NCI-H460 (cell line): ENCODE measurements around the gene MRPL4. TPM values are rescaled to one million over a fixed set of nuclear protein-coding genes. Genes with fewer than 3 reads are reported as not detected.
"Not testable (repeated sequence)": the region's sequence is repeated elsewhere in the genome, so short reads cannot be mapped to it uniquely, and the experiment has no call there.

Experiments
- DNase-seq: peaks from one replicate; pipeline ENCODE4 v3.0.0-alpha.2; 2016; ENCODE audit warnings: low read depth; ENCODE audit errors: extremely low read depth
- total RNA-seq: library from RNA; depleted of rRNA; stranded (reverse); fragments of >200 nt; shearing (Covaris generic); gene quantifications from 2 replicates; pipeline ENCODE4 v1.2.3, GENCODE V29; 2014

MRPL4 gene
- total RNA-seq, 1 experiment from 2014 or later: 73.9 TPM

DNA sequence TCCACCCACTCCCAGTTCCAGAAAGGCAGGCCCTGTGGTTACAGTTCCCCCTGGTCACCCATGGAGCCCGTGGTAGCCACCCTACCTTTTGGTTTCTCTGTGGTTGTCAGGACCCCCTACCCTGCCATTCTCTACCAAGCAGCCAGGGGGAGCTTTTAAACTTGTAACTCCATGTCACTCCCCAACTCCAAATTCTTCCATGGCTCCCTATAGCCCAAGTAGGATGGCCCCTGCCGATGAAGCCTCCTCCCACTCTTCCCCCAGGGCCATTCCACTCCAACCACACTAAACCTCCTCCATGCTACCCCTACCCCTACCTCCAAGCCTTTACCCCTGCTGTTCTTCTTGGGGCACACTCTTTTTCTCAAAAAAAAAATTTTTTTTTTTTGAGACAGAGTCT, 23.1 kb upstream of the MRPL4 start:
- no peak for DNase-seq

DNA sequence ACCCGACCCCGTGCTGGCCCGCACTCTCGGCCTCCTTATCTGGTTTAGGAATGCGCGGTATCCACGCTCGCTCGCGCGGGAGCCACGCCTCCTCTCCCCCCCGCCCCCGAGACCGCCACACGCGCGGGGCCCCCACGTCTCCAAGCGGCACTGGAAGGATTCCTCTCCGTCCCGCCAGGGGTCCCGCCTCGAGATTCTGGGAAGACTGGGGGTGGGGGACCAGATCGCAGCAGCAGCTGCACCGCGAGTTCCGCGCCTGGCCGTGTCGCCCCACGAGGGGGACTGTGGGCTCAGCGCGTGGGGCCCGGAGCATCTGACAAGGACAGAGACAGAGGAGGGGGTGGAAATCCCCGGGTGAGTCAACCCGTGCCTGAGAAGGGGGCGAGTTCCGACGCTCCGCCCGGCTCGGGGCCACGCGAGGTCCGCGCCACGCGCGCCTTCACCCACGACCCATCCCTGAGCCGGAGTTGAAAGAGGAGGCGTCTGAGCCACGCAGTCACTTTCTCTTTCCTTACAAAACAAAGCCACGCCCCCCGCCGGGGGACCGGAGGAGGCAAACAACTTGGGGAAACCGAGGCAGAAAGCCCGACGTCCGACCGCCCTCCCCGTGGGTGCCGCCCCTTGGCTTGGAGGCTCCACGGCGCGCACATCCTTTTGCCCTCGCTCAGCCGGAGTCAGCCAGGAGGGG, 21.7 kb upstream of the MRPL4 start:
- DNase-seq: no peak

DNA sequence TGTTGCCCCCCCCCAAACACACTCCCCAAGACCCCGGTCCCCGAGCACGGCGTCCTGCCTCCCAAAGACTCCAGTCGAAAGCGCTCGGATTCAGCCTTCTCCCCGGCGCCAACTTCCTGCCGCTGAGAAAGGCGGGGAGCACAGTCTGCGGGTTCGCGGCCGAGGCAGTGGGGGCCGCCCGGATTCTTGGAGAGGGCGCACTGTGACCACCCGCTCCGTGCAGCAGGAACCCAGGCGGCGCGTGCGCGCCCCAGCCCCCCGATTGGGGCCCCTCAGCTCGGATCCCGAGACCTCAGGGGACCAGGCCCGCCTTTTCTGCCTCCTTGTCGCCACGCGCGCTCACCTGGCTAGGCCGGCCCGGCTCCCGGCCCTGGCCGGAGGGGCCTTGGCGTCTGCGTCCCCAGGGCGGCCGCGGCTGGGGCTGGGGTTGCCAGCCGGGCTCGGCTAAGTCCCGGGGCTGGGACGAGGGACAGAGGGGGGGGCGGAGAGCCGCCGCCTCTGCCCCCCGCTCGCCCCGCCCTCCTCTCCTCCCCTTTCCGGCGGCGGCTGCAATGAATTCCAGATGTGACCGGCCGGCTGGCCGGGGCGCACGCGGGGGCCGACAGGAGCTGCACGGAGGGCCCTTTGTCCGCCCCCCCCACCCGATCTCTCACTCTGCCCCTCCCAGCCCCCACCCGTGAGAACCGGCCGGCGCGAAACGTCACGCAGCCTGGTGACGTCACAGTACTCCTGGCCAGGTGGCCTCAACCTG, 21.0 kb upstream of the MRPL4 start, which contains the start of gene S1PR2:
Gene S1PR2, minus strand, starts transcription at position 471 of the 751 bp plus-strand sequence. CDS start 6,426 bp downstream, outside the sequence.
- DNase-seq: peak; percentile 53

DNA sequence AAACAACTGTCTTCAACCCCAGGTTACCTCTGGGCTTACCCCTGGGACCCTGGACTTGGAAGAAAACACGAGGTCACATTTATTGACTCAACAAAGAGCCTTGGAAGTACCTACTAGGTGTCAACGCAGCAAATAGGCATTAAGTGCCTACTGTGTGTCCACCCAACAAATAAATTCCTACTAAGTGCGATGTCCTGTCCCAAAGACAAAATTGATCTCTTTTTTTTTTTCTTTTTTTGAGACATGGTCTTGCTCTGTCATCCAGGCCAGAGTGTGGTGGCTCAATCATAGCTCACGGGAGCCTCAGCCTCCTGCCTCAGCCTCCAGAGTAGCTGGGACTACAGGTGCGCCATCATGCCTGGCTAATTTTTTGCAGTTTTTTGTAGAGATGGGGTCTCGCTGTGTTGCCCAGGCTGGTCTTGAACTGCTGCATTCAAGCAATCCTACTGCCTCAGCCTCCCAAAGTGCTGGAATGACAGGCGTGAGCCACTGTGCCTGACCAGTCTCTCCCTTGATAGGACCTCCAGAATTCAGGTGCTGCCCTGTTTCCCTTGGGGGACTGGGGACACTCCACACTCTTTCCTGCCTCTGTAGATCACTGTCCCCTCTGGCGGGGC, 20.3 kb upstream of the MRPL4 start:
- no peak for DNase-seq

DNA sequence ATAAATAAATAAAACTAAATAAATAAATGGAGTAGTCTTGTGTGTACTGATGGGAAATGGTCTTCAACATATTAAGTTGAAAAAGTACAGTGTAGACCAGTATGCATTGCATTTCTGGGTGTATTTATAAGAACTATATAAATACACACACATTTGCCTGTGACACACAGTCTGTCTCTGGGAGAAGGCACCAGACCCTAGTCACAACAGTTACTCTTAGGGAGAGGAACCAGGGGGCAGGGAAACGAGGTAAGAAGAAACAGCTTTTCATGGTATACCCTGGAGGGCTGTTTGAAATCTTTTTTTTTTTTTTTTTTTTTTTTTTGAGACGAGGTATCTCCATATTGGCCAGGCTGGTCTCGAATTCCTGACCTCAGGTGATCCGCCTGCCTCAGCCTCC, 18.1 kb upstream of the MRPL4 start:
- no peak for DNase-seq

DNA sequence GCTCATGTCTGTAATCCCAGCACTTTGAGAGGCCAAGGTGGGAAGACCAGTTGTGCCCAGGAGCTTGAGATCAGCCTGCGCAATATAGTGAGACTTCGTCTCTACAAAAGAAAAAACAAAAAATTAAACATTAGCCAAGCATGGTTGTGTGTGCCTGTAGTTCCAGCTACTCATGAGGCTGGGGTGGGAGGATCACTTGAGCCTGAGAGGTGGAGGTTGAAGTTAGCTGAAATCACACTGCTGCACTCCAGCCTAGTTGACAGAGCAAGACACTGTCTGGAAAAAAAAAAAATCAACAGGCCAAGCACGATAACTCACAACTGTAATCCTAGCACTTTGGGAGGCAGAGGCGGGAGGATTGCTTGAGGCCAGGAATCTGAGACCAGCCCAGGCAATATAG, 17.0 kb upstream of the MRPL4 start:
- no peak for DNase-seq

DNA sequence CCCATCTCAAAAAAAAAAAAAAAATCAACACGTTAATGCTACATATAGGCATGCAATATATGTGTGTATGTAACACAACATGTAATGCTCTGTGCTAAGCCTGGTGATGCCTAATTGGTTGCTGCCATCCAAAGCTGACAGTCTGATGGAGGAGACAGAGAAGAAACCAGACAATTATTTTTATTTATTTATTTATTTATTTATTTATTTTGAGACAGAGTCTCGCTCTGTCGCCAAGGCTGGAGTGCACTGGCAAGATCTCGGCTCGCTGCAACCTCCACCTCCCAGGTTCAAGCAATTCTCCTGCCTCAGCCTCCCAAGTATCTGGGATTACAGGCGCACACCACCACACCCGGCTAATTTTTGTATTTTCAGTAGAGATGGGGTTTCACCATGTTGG, 16.6 kb upstream of the MRPL4 start:
- DNase-seq: not testable (repeated sequence)

DNA sequence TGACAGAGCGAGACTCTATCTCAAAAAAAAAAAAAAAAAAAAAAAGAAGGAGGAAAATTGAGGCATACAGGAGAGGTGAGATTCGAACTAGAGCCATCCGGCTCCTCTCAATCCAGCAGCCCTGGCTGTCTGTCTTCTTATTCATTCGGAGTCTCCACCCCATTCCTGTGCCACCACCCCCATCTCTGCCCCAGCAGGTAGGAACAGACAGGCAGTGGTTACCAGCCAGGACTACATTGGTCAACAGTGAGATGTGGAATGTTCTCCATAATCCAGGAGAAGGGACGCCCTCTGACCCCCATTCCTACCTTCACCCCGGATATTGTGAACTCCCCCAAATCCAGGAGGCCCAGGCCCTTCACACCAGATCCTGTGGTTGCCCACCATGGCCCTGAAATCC, 14.3 kb upstream of the MRPL4 start:
- no peak for DNase-seq

DNA sequence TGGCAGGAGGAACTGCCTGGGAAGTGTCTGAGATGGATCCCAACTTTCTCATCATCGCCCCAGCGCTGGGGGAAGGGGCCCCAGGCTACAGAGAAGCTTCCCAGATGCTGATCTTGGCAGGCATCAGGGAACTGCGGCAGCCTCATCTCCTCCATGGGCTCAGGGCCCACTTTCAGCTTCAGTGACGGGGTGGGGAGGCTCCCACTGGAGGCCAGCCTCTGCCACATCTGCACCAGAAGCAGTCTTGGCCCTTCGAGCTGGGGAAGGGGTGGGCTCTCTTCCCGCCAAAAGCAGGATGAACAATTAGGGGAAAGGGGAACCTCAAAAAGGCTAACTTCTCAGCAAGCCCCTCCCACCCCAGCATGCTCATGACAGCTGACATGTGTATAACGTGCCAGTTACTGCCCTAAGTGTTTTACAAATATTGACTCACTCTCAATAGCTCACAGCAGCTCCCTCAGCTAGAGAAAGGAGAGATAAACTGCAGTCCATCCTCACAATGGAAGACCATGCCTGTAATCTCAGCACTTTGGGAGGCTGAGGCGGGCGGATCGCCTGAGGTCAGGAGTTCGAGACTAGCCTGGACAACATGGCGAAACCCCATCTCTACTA, 13.7 kb upstream of the MRPL4 start:
- no peak for DNase-seq

DNA sequence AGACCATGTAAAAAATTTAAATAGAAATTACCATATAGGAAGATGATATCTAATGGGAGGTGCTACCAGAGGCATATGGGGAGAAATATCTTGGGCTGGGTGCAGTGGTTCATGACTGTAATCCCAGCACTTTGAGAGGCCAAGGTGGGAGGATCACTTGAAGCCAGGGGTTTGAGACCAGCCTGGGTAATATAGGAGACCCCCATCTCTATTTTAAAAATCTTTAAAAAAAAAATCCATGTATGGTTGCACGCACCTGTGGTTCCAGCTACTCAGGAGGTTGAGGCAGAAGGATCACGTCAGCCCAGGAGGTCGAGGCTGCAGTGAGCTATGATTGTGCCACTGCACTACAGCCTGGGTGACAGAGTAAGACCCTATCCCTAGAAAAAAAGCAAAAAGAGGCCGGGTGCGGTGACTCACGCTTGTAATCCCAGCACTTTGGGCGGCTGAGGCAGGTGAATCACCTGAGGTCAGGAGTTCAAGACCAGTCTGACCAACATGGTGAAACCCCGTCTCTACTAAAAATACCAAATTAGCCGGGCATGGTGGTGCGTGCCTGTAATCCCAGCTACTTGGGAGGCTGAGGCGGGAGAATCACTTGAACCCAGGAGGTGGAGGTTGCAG, 10.1 kb upstream of the MRPL4 start:
- not testable (repeated sequence) for DNase-seq

DNA sequence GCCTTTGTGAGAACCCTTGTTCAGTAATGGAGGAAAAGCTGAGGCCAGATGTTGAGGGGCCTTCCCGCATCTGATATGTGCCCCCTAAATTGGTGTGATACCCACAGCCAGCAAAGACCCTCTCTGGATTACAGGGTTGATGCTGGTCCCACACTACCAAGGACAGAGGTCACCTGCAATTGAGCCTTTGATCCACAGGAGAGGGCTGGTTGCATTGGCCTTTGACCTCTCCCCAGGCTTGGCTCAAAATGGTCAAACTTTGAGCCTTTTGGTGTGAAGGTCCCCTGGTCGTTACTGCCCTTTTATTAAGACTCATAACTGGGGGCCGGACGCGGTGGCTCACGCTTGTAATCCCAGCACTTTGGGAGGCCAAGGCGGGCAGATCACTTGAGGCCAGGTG, 8.4 kb upstream of the MRPL4 start:
- DNase-seq: no peak

DNA sequence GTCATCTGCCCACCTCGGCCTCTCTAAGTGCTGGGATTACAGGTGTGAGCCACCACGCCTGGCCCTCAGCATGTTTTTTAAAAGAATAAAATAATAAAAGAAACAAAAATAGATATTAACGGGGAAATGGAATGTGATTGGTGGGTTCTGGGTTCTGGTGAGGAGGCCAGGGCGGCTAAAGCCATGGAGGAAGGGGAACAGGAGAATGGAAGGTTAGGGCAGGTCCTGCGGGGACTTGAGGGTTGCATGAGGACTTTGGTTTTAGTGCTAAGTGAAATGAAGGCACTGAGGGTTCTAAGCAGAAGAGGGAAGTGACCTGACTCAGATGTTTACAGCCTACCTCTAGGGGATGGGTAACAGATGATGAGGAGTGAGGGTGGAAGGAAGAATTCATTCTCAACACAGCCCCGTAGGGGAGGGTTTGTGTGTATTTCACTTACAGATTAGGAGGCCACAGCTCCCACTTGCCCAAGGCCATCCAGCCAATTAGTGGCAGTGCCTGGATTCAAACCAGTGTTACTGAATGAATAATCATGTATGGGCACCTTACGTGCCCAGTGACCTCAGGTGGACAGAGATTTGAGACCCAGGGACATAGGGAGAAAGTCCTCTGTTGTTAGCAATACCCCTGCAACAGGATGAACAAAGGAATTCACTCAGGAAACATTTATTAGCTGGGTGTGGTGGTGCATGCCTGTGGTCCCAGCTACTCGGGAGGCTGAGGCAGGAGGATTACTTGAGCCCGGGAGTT, 6.7 kb upstream of the MRPL4 start:
- DNase-seq: no peak

DNA sequence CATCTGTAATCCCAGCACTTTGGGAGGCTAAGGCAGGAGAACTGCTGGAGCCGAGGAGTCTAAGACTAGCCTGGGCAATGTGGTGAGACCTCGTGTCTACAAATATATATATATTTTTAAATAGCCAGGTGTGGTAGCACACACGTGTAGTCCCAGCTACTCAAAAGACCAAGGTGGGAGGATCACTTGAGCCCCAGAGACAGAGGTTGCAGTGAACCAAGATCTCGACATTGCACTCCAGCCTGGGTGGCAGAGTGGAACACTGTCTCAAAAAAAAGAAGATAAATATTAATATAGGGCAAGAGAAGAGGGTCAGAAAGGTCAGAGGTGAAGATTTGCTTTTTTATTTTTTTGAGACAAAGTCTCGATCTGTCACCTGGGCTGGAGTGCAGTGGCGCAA, 5.5 kb upstream of the MRPL4 start:
- no peak for DNase-seq

DNA sequence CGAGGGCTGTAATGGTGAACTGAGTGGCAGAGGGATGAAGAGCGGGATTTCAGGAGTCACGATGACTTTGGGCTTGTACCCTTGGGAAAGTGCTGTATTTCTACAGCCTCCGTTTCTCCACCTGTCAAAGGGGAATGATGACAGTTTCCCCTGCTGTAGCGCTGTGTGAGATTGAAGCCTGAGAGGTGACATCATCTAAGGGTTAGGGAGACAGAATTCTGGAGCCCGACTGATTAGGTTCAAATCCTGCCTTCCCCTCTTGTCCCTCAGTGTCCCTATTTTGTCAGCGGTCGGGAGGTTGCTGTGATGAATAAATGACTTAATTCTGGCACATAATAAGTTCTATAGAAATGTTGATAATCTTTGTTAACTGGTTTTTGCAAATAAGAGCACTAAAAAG, 693 bp downstream of the MRPL4 start:
- DNase-seq: no peak

DNA sequence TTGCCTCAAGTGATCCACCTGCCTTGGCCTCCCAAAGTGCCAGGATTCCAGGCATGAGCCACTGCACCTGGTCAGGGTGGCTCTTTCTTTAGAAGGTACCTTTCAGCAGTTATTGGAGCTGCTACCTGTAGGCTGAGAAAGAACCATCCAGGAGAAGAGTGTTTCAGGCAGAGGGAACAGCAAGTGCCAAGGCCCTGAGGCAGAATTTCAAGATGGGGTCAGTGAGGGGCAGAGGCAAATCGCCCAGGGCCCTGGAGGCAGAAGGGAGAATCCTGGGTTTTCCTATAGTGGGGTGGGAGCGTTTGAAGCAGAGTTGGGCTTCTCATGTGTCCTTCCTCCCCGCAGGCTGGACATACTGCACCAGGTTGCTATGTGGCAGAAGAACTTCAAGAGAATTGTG, 2.2 kb downstream of the MRPL4 start:
- no peak for DNase-seq

DNA sequence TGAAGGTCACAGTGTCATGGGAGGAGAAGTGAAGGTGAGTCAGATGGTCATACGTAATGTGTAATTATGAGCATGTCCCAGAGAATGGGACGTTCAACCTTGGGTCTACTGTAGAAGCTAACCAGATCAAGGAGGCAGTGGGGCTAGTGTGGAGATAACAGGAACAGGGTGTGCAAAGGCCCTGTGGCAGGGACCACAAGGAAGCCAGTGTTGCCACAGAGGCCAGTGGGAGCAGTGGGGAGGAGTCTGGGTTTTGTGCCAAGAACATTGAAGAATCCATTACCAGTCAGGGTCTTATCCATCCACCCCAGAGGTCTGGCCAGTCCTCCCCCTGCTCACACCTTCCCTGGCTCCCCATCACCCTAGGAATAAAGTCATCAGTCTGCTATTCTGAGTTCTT, 3.3 kb downstream of the MRPL4 start:
- no peak for DNase-seq

DNA sequence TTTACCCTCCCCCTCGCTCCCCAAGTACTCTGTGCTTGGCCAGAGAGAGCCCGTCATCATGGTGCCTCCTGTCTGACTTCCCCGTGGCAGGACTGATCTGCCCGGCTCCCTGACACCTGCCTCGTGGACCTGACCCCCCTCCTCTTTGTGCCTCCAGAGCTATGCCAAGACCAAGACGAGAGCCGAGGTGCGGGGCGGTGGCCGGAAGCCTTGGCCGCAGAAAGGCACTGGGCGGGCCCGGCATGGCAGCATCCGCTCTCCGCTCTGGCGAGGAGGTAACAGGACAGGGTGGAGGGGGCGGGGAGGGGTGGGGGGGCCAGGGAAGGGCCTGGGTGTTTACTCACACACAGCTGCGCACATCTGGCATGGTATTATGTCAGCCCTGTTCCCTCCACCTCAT, 4.5 kb downstream of the MRPL4 start:
- DNase-seq: no peak

DNA sequence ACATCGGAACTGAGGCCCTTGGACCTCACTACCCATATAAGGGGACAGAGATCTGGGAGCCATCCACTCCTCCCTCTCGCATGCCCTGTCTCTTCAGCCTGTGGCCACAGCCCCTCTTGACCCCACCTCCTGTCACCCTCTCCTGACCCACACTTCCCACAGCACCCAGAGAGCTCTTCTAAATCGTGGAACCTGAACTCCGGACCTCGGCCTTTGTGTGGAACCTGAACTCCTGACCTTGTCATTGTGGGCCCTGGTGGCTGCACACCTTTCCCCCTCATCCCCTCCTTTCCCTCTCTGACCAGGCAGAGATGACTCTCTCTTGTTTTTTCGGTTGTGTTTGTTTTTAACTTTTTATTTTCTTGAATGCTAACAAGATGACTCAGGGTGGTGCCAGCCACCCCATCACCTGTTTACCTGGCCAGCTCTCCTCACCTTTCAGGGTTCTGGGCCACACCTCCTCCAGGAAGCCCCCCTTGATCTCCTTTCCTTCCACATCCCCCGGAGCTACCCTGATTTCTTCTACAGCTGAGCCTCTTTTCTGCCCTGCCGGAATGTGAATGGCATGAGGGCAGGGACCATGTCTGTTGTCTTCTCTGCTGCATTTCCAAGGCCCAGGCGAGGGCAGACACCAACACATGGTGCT, 5.1 kb downstream of the MRPL4 start:
- no peak for DNase-seq

DNA sequence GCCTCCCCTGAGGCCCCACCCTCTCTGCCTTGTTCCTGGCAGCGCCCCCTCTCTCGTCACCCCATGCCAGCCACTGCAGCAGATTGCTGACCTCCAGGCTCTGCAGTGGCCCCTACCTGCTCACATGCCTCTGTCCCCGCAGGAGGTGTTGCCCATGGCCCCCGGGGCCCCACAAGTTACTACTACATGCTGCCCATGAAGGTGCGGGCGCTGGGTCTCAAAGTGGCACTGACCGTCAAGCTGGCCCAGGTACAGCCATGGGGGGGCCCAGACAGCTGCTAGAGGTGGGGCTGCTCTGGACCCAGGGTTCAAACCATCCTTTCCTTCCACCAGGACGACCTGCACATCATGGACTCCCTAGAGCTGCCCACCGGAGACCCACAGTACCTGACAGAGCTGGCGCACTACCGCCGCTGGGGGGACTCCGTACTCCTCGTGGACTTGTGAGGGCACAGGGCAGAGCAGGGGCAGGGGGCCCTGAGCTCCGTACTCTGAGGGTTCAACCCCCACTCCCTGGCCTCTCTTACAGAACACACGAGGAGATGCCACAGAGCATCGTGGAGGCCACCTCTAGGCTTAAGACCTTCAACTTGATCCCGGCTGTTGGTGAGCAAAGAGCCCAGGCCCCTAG, 6.2 kb downstream of the MRPL4 start:
- no peak for DNase-seq
